ENCODE measurements around the gene TUBB4B.

The TUBB4B gene

GRCh38 chr9:137262909-137263285, 21.8 kb downstream of the TUBB4B start:
- Histone ChIP-seq H4K20me1 (ENCODE audit: insufficient read depth, low read length) (peaks cover 8% of the 10 kb centered on the region), H3K4me1 (ENCODE audit: insufficient read depth, low read length) (no peaks in the 10 kb centered on the region), H3K79me2 (ENCODE audit: insufficient read depth, low read length) (peaks cover 12% of the 10 kb centered on the region; the same call in 1 of the 2 replicates), H2AFZ (ENCODE audit: low read depth, low read length) (no peak overlapping the region), H3K4me3 (ENCODE audit: low read depth in 1 of 2, low read length in 2 of 2) (no peak overlapping the region), H3K27ac (ENCODE audit: low read length) (no peak overlapping the region), H3K9ac (ENCODE audit: low read depth, low read length) (no peak overlapping the region), H3K4me2 (ENCODE audit: insufficient read depth, low read length) (no peak overlapping the region), H3K36me3 (ENCODE audit: insufficient read depth, low read length) (peaks cover 54% of the 10 kb centered on the region), H3K9me3 (ENCODE audit: insufficient read depth, low read length, severe bottlenecking) (no peaks in the 10 kb centered on the region), H3K27me3 (ENCODE audit: insufficient read depth, low read length, poor library complexity) (no peaks in the 10 kb centered on the region)
- DNase-seq (no peak), ATAC-seq (ENCODE audit: insufficient read depth, low read depth) (no peak)
- TF ChIP-seq, protein P1, sequence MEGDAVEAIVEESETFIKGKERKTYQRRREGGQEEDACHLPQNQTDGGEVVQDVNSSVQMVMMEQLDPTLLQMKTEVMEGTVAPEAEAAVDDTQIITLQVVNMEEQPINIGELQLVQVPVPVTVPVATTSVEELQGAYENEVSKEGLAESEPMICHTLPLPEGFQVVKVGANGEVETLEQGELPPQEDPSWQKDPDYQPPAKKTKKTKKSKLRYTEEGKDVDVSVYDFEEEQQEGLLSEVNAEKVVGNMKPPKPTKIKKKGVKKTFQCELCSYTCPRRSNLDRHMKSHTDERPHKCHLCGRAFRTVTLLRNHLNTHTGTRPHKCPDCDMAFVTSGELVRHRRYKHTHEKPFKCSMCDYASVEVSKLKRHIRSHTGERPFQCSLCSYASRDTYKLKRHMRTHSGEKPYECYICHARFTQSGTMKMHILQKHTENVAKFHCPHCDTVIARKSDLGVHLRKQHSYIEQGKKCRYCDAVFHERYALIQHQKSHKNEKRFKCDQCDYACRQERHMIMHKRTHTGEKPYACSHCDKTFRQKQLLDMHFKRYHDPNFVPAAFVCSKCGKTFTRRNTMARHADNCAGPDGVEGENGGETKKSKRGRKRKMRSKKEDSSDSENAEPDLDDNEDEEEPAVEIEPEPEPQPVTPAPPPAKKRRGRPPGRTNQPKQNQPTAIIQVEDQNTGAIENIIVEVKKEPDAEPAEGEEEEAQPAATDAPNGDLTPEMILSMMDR (IDR thresholded peaks at IDR 0.05; ENCODE audit: borderline replicate concordance, extremely low read depth, low read length, poor library complexity, severe bottlenecking): no peak
- TF ChIP-seq EZH2 (IDR thresholded peaks at IDR 0.05; ENCODE audit: borderline replicate concordance, low read depth, low read length, severe bottlenecking): no peak

DNA sequence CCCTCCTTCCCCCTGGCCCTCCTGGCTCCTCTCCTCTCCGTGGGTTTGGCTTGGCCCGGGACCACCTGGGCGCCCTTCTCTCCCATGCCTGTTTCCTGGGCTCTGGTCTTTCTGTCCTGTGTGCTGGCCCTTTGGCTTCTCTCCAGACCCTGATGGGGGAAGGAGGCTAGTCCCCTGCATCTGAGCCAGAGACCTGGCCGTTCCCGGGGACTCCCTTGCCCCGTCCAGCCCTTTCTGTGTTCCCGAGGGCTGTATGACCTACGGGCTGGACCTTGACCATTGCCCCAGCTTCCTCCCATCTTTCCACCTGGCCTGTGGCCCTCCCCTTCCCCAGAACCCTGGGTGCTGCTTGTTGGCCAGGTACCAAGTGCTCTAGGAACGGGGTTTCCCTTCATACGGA, 22.4 kb downstream of the TUBB4B start:
- no peak overlapping the region for H2AFZ ChIP-seq (ENCODE audit: low read depth, low read length)
- no peak for ATAC-seq (ENCODE audit: insufficient read depth, low read depth)
- no peaks in the 10 kb centered on the region for H3K27me3 ChIP-seq (ENCODE audit: insufficient read depth, low read length, poor library complexity)
- H3K4me3 ChIP-seq (ENCODE audit: low read depth in 1 of 2, low read length in 2 of 2): no peak overlapping the region
- H3K4me1 ChIP-seq (ENCODE audit: insufficient read depth, low read length): no peaks in the 10 kb centered on the region
- H3K79me2 ChIP-seq (ENCODE audit: insufficient read depth, low read length): peaks cover 9% of the 10 kb centered on the region; the same call in 1 of the 2 replicates
- TF ChIP-seq, protein P1 (IDR thresholded peaks at IDR 0.05; ENCODE audit: borderline replicate concordance, extremely low read depth, low read length, poor library complexity, severe bottlenecking): no peak
- TF ChIP-seq EZH2 (IDR thresholded peaks at IDR 0.05; ENCODE audit: borderline replicate concordance, low read depth, low read length, severe bottlenecking): no peak
- H4K20me1 ChIP-seq (ENCODE audit: insufficient read depth, low read length): peaks cover 11% of the 10 kb centered on the region
- no peaks in the 10 kb centered on the region for H3K9me3 ChIP-seq (ENCODE audit: insufficient read depth, low read length, severe bottlenecking)
- H3K9ac ChIP-seq (ENCODE audit: low read depth, low read length): no peak overlapping the region
- DNase-seq: no peak
- no peak overlapping the region for H3K27ac ChIP-seq (ENCODE audit: low read length)
- no peak overlapping the region for H3K4me2 ChIP-seq (ENCODE audit: insufficient read depth, low read length)
- peaks cover 55% of the 10 kb centered on the region for H3K36me3 ChIP-seq (ENCODE audit: insufficient read depth, low read length)

GRCh38 chr9:137264067-137264466, 23.0 kb downstream of the TUBB4B start:
- no peaks in the 10 kb centered on the region for H3K4me1 ChIP-seq (ENCODE audit: insufficient read depth, low read length)
- DNase-seq: no peak
- no peak overlapping the region for H3K27ac ChIP-seq (ENCODE audit: low read length)
- no peaks in the 10 kb centered on the region for H3K27me3 ChIP-seq (ENCODE audit: insufficient read depth, low read length, poor library complexity)
- H3K4me2 ChIP-seq (ENCODE audit: insufficient read depth, low read length): no peak overlapping the region
- peaks cover 5% of the 10 kb centered on the region; the same call in 1 of the 2 replicates for H3K79me2 ChIP-seq (ENCODE audit: insufficient read depth, low read length)
- peaks cover 55% of the 10 kb centered on the region for H3K36me3 ChIP-seq (ENCODE audit: insufficient read depth, low read length)
- peaks cover 16% of the 10 kb centered on the region for H4K20me1 ChIP-seq (ENCODE audit: insufficient read depth, low read length)
- no peak overlapping the region for H3K4me3 ChIP-seq (ENCODE audit: low read depth in 1 of 2, low read length in 2 of 2)
- no peak for ATAC-seq (ENCODE audit: insufficient read depth, low read depth)
- H3K9me3 ChIP-seq (ENCODE audit: insufficient read depth, low read length, severe bottlenecking): no peaks in the 10 kb centered on the region
- TF ChIP-seq, protein P1 (IDR thresholded peaks at IDR 0.05; ENCODE audit: borderline replicate concordance, extremely low read depth, low read length, poor library complexity, severe bottlenecking): no peak
- TF ChIP-seq EZH2 (IDR thresholded peaks at IDR 0.05; ENCODE audit: borderline replicate concordance, low read depth, low read length, severe bottlenecking): no peak
- H2AFZ ChIP-seq (ENCODE audit: low read depth, low read length): no peak overlapping the region
- no peak overlapping the region for H3K9ac ChIP-seq (ENCODE audit: low read depth, low read length)

All from DND-41 (cell line).